H1 (cell line): ENCODE measurements around the gene PRXL2A. TPM values are rescaled to one million over a fixed set of nuclear protein-coding genes. Genes with fewer than 3 reads are reported as not detected.

Source experiments
- CTCF ChIA-PET: fragments of 300-600 bp; sonication (Branson Sonifier 250); formaldehyde crosslinking; loops from one replicate; lab custom pipeline; 2021; ENCODE audit not compliant: partially characterized antibody; lab: Charles Lee
- POLR2A ChIA-PET: fragments of 300-600 bp; sonication (Branson Sonifier 250); formaldehyde crosslinking; loops from one replicate; lab custom pipeline; 2021; ENCODE audit warnings: inconsistent platforms; ENCODE audit not compliant: partially characterized antibody; lab: Charles Lee
- DNase-seq, 2 experiments: peaks; one replicate each; pipeline versions ENCODE4 v3.0.0 to v3.0.0-alpha.2; 2010 to 2022; ENCODE audit warnings: low spot score in 2 of 2, low read depth in 1 of 2, mixed read lengths in 1 of 2
- FAIRE-seq: peaks from 2 replicates; lab custom pipeline; 2011; peaks lifted over from hg19 to GRCh38; lab: Jason Lieb, UNC
- H2AFZ ChIP-seq: 2 replicates; pipeline ENCODE4 v1.8.1; 2012; ENCODE audit warnings: low read length, inconsistent platforms
- H2AK5ac ChIP-seq: 2 replicates; pipeline ENCODE4 v1.6.1; 2013; ENCODE audit warnings: low read depth, low read length
- H2BK120ac ChIP-seq: replicated peaks from 2 replicates; pipeline ENCODE3; 2013; ENCODE audit warnings: low read depth, low read length, inconsistent platforms
- H2BK12ac ChIP-seq: 2 replicates; pipeline ENCODE4 v1.6.1; 2013; ENCODE audit warnings: low read depth, low read length
- H2BK15ac ChIP-seq: 2 replicates; pipeline ENCODE4 v1.6.1; 2013; ENCODE audit warnings: low read length
- H2BK20ac ChIP-seq: 2 replicates; pipeline ENCODE4 v1.6.1; 2013; ENCODE audit warnings: low read length
- H2BK5ac ChIP-seq: 2 replicates; pipeline ENCODE4 v1.6.1; 2013; ENCODE audit warnings: low read depth, low read length
- H3K14ac ChIP-seq: 2 replicates; pipeline ENCODE4 v1.6.1; 2013; ENCODE audit warnings: inconsistent platforms; ENCODE audit not compliant: insufficient read length
- H3K18ac ChIP-seq: 2 replicates; pipeline ENCODE4 v1.6.1; 2013; ENCODE audit warnings: low read length; ENCODE audit errors: extremely low read depth
- H3K23ac ChIP-seq: 2 replicates; pipeline ENCODE4 v1.6.1; 2013; ENCODE audit warnings: inconsistent platforms; ENCODE audit not compliant: insufficient read length
- H3K23me2 ChIP-seq: 2 replicates; pipeline ENCODE4 v1.6.1; 2013; ENCODE audit warnings: low read depth, low read length
- H3K27ac ChIP-seq: 2 replicates; pipeline ENCODE4 v1.6.1; 2011; ENCODE audit warnings: low read depth, low read length, inconsistent platforms
- H3K27me3 ChIP-seq, 4 experiments: replicated peaks in 1 of 4; 1 replicate in 1 of 4; 2 replicates in 3 of 4; pipeline versions ENCODE4 v1.6.1 to v1.8.1; 2011 to 2013; ENCODE audit warnings: low read length in 3 of 4, mild to moderate bottlenecking in 3 of 4, inconsistent platforms in 2 of 4, mixed read lengths in 2 of 4, moderate library complexity in 1 of 4; ENCODE audit not compliant: control insufficient read depth in 3 of 4, insufficient read depth in 3 of 4; ENCODE audit errors: extremely low read depth in 1 of 4
- H3K36me3 ChIP-seq, 4 experiments: 2 replicates each; pipeline versions ENCODE4 v1.6.1 to v1.8.1; 2011 to 2013; ENCODE audit warnings: mild to moderate bottlenecking in 4 of 4, low read length in 3 of 4, moderate library complexity in 2 of 4, control low read depth in 1 of 4, inconsistent platforms in 1 of 4; ENCODE audit not compliant: insufficient read depth in 4 of 4, control insufficient read depth in 2 of 4
- H3K4ac ChIP-seq: replicated peaks from 2 replicates; pipeline ENCODE3; 2013; ENCODE audit warnings: low read length, low read depth, mixed read lengths, inconsistent platforms; ENCODE audit not compliant: insufficient read length
- H3K4me1 ChIP-seq, 4 experiments: replicated peaks in 1 of 4; 1 replicate in 1 of 4; 2 replicates in 3 of 4; pipeline versions ENCODE4 v1.6.1 to v1.8.1; 2011 to 2013; ENCODE audit warnings: low read length in 3 of 4, inconsistent platforms in 2 of 4, mixed read lengths in 1 of 4; ENCODE audit not compliant: insufficient read depth in 4 of 4, control insufficient read depth in 3 of 4
- H3K4me2 ChIP-seq, 2 experiments: 2 replicates each; pipeline versions ENCODE4 v1.6.1 to v1.8.1; 2011 to 2013; ENCODE audit warnings: low read depth in 2 of 2, low read length in 2 of 2, control low read depth in 1 of 2, inconsistent platforms in 1 of 2, mild to moderate bottlenecking in 1 of 2; ENCODE audit not compliant: insufficient read depth in 1 of 2
- H3K4me3 ChIP-seq, 4 experiments: fragments of 200-600, 300-600 bp in 1 of 4; sonication (generic), shearing (Covaris generic), sonication (Bioruptor Twin) in 1 of 4; 2 replicates each; pipeline versions ENCODE4 v1.5.1 to v1.8.1; 2011 to 2016; ENCODE audit warnings: low read length in 4 of 4, low read depth in 3 of 4, control low read depth in 2 of 4, inconsistent platforms in 2 of 4, mild to moderate bottlenecking in 2 of 4, mixed read lengths in 1 of 4, moderate library complexity in 1 of 4; ENCODE audit not compliant: insufficient read depth in 2 of 4; ENCODE audit errors: extremely low read depth in 1 of 4
- H3K56ac ChIP-seq: replicated peaks from 2 replicates; pipeline ENCODE3; 2013; ENCODE audit warnings: low read depth, mild to moderate bottlenecking, mixed read lengths, low read length, inconsistent platforms; ENCODE audit not compliant: insufficient read length
- H3K79me1 ChIP-seq: 2 replicates; pipeline ENCODE4 v1.6.1; 2013; ENCODE audit warnings: low read depth, low read length, control low read depth
- H3K79me2 ChIP-seq, 2 experiments: 2 replicates each; pipeline versions ENCODE4 v1.6.1 to v1.8.1; 2012 to 2013; ENCODE audit warnings: low read length in 2 of 2, mild to moderate bottlenecking in 2 of 2, inconsistent platforms in 1 of 2; ENCODE audit not compliant: insufficient read depth in 2 of 2, control insufficient read depth in 1 of 2
- H3K9ac ChIP-seq, 4 experiments: replicated peaks in 1 of 4; 1 replicate in 1 of 4; 2 replicates in 3 of 4; pipeline versions ENCODE4 v1.6.1 to v1.8.1; 2011 to 2013; ENCODE audit warnings: low read depth in 3 of 4, low read length in 3 of 4, control low read depth in 2 of 4, mild to moderate bottlenecking in 2 of 4, moderate library complexity in 2 of 4, inconsistent platforms in 1 of 4; ENCODE audit errors: extremely low read depth in 1 of 4
- H3K9me3 ChIP-seq, 2 experiments: 2 replicates each; pipeline versions ENCODE4 v1.6.1 to v1.8.1; 2012 to 2013; ENCODE audit warnings: mild to moderate bottlenecking in 2 of 2, moderate library complexity in 2 of 2, control low read depth in 1 of 2, inconsistent platforms in 1 of 2, low read depth in 1 of 2, low read length in 1 of 2, mixed read lengths in 1 of 2; ENCODE audit not compliant: insufficient read depth in 2 of 2
- H4K20me1 ChIP-seq, 2 experiments: replicated peaks in 1 of 2; 2 replicates each; pipeline versions ENCODE3 to v1.8.1; 2011 to 2013; ENCODE audit warnings: inconsistent platforms in 2 of 2, low read length in 2 of 2, mild to moderate bottlenecking in 1 of 2; ENCODE audit not compliant: insufficient read depth in 2 of 2, control insufficient read depth in 1 of 2
- H4K5ac ChIP-seq: 2 replicates; pipeline ENCODE4 v1.6.1; 2013; ENCODE audit warnings: low read length, low read depth, mixed read lengths, inconsistent platforms; ENCODE audit not compliant: insufficient read length
- H4K8ac ChIP-seq: 2 replicates; pipeline ENCODE4 v1.8.0; 2013; ENCODE audit warnings: mild to moderate bottlenecking, moderate library complexity, low read length, inconsistent platforms; ENCODE audit not compliant: insufficient read depth; ENCODE audit errors: extremely low read depth
- H4K91ac ChIP-seq: replicated peaks from 2 replicates; pipeline ENCODE3; 2013; ENCODE audit warnings: low read length, mixed read lengths, inconsistent platforms; ENCODE audit not compliant: insufficient read length
- BACH1 ChIP-seq: IDR thresholded peaks from 2 replicates; pipeline ENCODE4 v1.6.1; 2012; ENCODE audit warnings: low read length, improper control_type of control experiment
- POU5F1 ChIP-seq: IDR thresholded peaks from 2 replicates; pipeline ENCODE4 v1.6.1; 2011; ENCODE audit warnings: low read depth, mild to moderate bottlenecking, low read length, moderate library complexity
- WGBS, 2 experiments: shearing (Covaris generic) in 1 of 2; methylation state at CpG; one replicate each; pipeline versions ENCODE4 v1.1.6 to v1.1.7; 2013 to 2015; ENCODE audit warnings: low lambda C conversion rate in 2 of 2, mixed read lengths in 2 of 2, inconsistent platforms in 1 of 2, low coverage in 1 of 2, missing lambda C conversion rate in 1 of 2; ENCODE audit not compliant: insufficient replicate concordance in 2 of 2, insufficient coverage in 1 of 2, insufficient read length in 1 of 2; ENCODE audit errors: extremely low coverage in 1 of 2, missing lambda C conversion rate in 1 of 2; 5-methylcytosine and 5-hydroxymethylcytosine counted together
- polyA plus RNA-seq, 7 experiments: library from polyadenylated mRNA; depleted of rRNA in 3 of 7; stranded (reverse) in 5 of 7; unstranded in 2 of 7; fragments of >200 nt in 5 of 7; fragments of 200-250 nt in 2 of 7; gene quantifications; 1 replicate in 5 of 7; 2 replicates in 1 of 7; 4 replicates in 1 of 7; pipeline versions ENCODE4 v1.2.1 to v1.2.3, GENCODE V29; 2011 to 2013; ENCODE audit warnings: missing spikeins in 2 of 7, mixed read lengths in 2 of 7
- total RNA-seq: library from RNA; stranded (reverse); fragmentation: NEBNext Ultra II Directional; extraction: Animal tissue kit (Norgen Biotek cat#: 25700); gene quantifications from 2 replicates; pipeline ENCODE4 v1.2.1, GENCODE V29; 2021

PRXL2A gene
- total and polyA plus RNA-seq, 2 of the 8 experiments (the other 6 are each of a cell fraction or from before 2014, with no cell fraction given), result 13.4 to 58.3 TPM

GRCh38 chr10:80444124-80444523 is 35.8 kb downstream of the PRXL2A start:
- CTCF ChIA-PET, result interaction anchor here (0.6 to 38.4 kb wide), 55 partner anchors 9 to 311 kb away, joined by 3 to 1263 read pairs (median 4); partner anchors contain the start of genes DYDC1, DYDC2, PRXL2A and SH2D4B
- no peaks in the 10 kb centered on the region for H3K79me1 ChIP-seq
- H3K23me2 ChIP-seq, result no peaks in the 10 kb centered on the region
- POLR2A ChIA-PET, result interaction anchor here (1.3 to 1.5 kb wide), 3 partner anchors 17 to 100 kb away, joined by 3 to 5 read pairs (median 3); no protein-coding TSS in a partner anchor
- H2AK5ac ChIP-seq, result no peak overlapping the region
- no peak overlapping the region for H4K8ac ChIP-seq
- H3K4me3 ChIP-seq, result no peak overlapping the region
- peak overlapping the region; percentile 53; the same call in 1 of the 2 replicates for H2BK15ac ChIP-seq
- H3K23ac ChIP-seq, result no peak overlapping the region
- H3K4me2 ChIP-seq, result no peak overlapping the region
- no peak overlapping the region for H2AFZ ChIP-seq
- H2BK20ac ChIP-seq, result no peak overlapping the region
- DNase-seq (no peak), FAIRE-seq (no peak)
- no peak overlapping the region for H3K14ac ChIP-seq
- H3K27me3 ChIP-seq, result no peaks in the 10 kb centered on the region
- no peak overlapping the region for H3K56ac ChIP-seq
- no peak overlapping the region for H3K27ac ChIP-seq
- H3K79me2 ChIP-seq, result no peaks in the 10 kb centered on the region
- H3K18ac ChIP-seq, result no peak overlapping the region
- no peaks in the 10 kb centered on the region for H3K9me3 ChIP-seq
- H2BK120ac ChIP-seq, result no peak overlapping the region
- peak overlapping the region; percentile 35; the same call in 1 of the 2 replicates for H2BK5ac ChIP-seq
- H4K91ac ChIP-seq, result no peak overlapping the region
- no peaks in the 10 kb centered on the region for H4K20me1 ChIP-seq
- H4K5ac ChIP-seq, result no peak overlapping the region
- TF ChIP-seq BACH1 (no peak), POU5F1 (no peak)
- no peaks in the 10 kb centered on the region for H3K36me3 ChIP-seq
- 60% methylated on average over 2 of the region's 2 CpGs; no CpG with 5 or more reads in 1 of the 2 experiments for WGBS, 2 experiments
- H3K4me1 ChIP-seq, result peaks cover 0 to 3% (median 0%) of the 10 kb centered on the region in 4 experiments; a peak in 1 of 7 replicates
- H3K4ac ChIP-seq, result no peak overlapping the region
- no peak overlapping the region for H2BK12ac ChIP-seq
- no peak overlapping the region for H3K9ac ChIP-seq
